GM19395 (cell line): ENCODE data around the gene OR10H4.
"Not testable (repeated sequence)": the region's sequence is repeated elsewhere in the genome, so short reads cannot be mapped to it uniquely, and the experiment has no call there.

Experiments
- ATAC-seq: cut with Tn5 transposase; IDR thresholded peaks from one replicate; pipeline ENCODE4 v1.9.1; 2021; ENCODE audit warnings: mild to moderate bottlenecking, moderate library complexity; ENCODE audit not compliant: unreplicated experiment

The OR10H4 gene

GRCh38 chr19:15937771-15938170 is 11.0 kb upstream of the OR10H4 start:
- ATAC-seq, result no peak

GRCh38 chr19:15944401-15944800 is 4.4 kb upstream of the OR10H4 start:
- no peak for ATAC-seq

- ATAC-seq, result no peak
Observed at GRCh38 chr19:15945301-15945700, 3.5 kb upstream of the OR10H4 start.

GRCh38 chr19:15954820-15955219 is 6.0 kb downstream of the OR10H4 start:
- no peak for ATAC-seq

- no peak for ATAC-seq
Observed at GRCh38 chr19:15962319-15962718, 13.5 kb downstream of the OR10H4 start.

GRCh38 chr19:15964231-15964630 is 15.4 kb downstream of the OR10H4 start:
- no peak for ATAC-seq

GRCh38 chr19:15971224-15971780 is 22.5 kb downstream of the OR10H4 start:
- ATAC-seq, result no peak

- ATAC-seq, result not testable (repeated sequence)
Observed at GRCh38 chr19:15972043-15972442, 23.2 kb downstream of the OR10H4 start.

- no peak for ATAC-seq
Observed at GRCh38 chr19:15974856-15975255, 26.0 kb downstream of the OR10H4 start.

GRCh38 chr19:15976836-15977689 is 28.3 kb downstream of the OR10H4 start:
- ATAC-seq, result no peak

GRCh38 chr19:15977690-15978089 is 28.9 kb downstream of the OR10H4 start:
- ATAC-seq, result no peak

- no peak for ATAC-seq
Observed at GRCh38 chr19:15979293-15979692, 30.5 kb downstream of the OR10H4 start.

- ATAC-seq, result not testable (repeated sequence)
Observed at GRCh38 chr19:15985831-15986230, 37.0 kb downstream of the OR10H4 start.

- ATAC-seq, result no peak
Observed at GRCh38 chr19:15986701-15987100, 37.9 kb downstream of the OR10H4 start.

- no peak for ATAC-seq
Observed at GRCh38 chr19:15989889-15990288, 41.1 kb downstream of the OR10H4 start.

GRCh38 chr19:15991602-15992001 is 42.8 kb downstream of the OR10H4 start:
- ATAC-seq, result no peak

- no peak for ATAC-seq
Observed at GRCh38 chr19:15992014-15992413, 43.2 kb downstream of the OR10H4 start.

- no peak for ATAC-seq
Observed at GRCh38 chr19:15995536-15995935, 46.7 kb downstream of the OR10H4 start.

GRCh38 chr19:15998166-15998565 is 49.4 kb downstream of the OR10H4 start:
- ATAC-seq, result no peak
